ENCODE results near the gene MEI1.
A peak's percentile ranks its signal among the peaks of the same experiment; 100 is the strongest.
"Not testable (repeated sequence)": the region's sequence is repeated elsewhere in the genome, so short reads cannot be mapped to it uniquely, and the experiment has no call there.

Gene MEI1

GRCh38 chr22:41822317-41823057, 123.2 kb downstream of the MEI1 start:
- ATAC-seq = peak; percentile 99

- no peak for ATAC-seq
These were observed 124.5 kb downstream of the MEI1 start for GRCh38 chr22:41823797-41824196.

DNA sequence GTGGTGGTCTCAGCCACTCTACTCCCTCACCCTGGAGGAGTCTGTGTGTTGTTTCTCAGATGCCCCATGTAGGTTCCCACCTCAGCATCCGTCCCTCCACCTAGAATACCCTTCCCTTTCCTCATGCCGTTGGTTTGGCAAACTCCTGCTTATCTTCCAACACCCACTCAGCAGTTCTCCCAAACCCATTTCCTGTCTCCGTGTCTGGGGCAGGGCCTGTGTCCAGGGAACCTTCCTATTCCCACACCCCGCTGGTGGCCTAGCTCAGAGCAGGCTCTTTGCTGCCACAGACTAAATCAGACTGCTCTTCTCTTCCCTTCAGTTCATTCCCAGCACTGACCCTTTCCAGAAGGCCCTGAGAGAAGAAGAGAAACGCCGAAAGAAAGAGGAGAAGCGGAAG, 126.1 kb downstream of the MEI1 start:
- no peak for ATAC-seq

DNA sequence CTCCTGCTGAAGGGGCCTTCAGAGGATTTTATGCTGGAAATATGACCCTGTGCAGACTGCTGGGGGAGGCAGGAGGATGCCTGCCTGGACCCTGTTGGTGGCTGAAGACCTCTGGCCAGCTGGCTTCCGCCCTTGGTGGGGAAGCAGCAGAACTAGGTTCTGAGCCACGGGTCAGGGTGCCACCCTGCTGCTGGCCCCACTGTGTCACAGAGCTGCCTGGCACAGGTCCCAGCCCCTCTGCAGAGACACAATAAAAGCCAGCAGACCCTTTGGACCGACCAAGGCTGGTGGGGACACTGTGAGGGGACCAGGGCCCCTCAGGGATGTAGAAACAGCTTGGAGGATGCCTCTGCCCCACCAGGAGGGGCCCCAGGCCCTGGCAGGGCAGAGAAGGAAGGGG, 126.7 kb downstream of the MEI1 start:
- no peak for ATAC-seq

DNA sequence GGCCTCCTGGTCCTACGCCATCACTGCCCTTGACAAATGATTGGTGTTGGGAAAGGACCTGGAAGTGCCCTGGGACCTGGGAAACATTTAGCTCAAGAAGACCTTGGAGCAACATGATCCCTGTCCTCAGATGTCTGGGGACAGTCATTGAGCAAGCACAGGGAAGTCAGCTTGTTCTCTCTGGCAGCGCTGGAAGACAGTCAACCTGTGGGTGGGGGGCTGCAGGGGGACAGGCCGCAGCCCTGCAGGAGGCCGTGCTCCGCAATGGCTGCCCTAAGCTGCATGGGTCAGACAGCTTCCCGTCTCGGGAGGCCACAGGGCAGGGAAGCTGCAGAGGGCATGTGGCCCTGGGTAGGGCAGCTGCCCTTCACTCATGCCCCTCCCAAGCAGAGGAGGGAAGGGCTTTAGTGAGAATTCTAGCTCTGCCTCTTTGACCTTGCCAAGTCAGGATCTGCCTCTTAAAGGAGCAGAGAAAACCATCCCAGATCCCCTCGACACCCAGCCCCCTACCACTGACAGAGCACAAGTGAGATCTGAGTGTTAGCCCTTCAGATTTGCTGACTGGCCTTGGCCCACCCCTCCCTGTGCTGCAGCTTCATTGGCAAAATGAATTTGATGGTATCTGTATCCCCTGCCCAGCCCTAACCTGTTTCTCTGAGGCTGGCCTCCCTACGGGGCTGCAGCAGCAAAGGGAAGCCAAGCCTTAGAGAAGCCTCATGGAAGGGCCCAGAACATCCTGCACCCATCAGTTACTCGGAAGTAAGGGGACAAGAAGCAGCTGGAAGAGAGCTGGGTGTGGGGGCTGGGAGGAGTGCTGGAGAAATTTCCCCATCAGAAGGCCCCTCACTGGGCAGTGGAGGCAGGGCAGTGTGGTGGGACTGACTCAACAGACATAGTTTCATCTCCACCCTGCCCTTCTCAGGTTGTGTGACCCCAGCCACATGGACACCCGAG, 127.4 kb downstream of the MEI1 start:
- no peak for ATAC-seq

GRCh38 chr22:41827671-41828070, 128.4 kb downstream of the MEI1 start:
- ATAC-seq = no peak

DNA sequence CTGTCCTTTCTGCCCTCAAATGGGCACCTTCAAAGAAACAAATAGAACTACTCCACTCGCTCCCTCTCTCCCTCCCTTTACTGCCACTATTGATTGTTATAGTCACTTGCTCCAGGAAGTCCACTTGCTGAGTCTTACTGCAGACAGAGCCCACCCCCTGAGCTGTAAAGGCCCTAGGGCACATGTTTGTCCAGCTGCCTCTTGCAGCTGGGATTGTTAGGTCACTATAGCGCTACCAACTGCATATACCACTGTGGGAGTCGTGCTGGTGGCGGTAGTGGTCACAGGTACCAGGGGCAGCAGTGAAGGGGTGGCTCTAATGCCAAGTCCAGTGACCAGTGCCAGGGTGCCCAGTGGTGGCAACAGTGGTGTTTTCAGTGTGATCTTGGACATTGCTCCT, 129.2 kb downstream of the MEI1 start:
- no peak for ATAC-seq

- ATAC-seq = no peak
These were observed 130.9 kb downstream of the MEI1 start for GRCh38 chr22:41830174-41830573.

- ATAC-seq = no peak
These were observed 132.1 kb downstream of the MEI1 start for GRCh38 chr22:41831383-41831782.

DNA sequence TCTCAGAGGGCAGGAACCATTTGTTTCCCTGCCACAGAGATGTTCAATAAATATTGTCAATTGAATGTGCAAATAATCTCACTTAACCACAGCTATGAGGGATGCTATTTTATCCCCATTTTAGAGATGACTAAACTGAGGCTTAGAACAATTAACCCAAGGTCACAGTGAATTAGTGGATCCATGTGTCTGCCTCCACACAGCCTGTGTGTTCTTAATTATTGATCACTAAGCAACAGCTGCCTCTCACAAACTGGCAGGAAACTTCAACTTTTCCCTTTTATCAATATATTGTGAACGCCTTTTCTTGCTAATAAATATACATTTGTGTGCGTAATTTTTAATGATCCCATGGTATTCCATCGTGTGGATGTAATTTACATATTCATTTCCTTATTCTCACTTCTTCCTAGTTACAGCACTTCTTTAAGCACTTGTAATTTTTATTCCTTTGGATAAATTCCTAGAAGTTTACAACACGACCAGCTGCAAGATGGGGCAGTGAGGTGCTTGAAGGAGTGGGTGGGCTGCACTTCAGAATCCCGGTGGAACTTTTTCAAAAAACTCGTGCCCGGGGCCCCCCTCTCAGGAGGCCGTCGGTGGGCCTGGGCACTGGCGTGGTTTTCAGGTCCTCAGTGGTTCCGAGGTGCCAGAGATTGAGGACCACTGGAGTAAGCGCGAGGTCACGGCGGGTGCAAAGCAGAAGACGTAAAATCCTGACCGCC, 132.7 kb downstream of the MEI1 start:
- ATAC-seq = no peak

DNA sequence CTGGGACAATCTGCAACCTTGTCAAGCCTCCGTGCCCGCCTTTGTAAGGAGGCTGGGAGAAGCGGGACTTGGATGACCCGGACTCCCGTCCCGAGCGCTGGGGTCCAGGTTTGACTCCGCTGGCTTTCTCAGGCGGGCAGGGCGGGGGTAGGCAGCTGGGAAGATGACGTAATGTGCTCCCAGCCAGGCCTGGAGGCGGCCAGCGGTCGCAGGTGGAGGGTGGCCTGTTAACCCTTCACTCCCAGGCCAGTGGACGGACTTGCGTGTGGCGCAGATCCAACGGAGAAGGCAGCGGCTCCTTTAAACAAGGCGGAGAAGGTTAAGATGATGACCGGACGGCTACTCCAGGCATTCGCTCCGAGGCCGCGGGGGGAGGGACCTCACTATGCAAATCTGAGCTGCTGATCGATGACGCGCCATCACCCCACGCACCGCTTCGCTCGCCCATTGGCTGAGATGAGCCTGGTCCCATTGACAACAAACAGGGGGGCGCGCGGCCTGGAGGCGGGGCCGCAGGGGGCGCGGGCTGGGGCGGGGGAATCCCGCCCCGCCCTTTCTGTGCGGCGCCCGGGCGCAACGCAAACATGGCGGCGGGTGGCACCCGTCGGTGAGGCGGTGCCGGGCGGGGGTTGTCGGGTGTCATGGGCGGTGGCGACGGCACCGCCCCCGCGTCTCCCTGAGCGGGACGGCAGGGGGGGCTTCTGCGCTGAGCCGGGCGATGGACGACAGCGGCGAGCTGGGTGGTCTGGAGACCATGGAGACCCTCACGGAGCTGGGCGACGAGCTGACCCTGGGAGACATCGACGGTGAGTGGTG, 133.5 kb downstream of the MEI1 start, which contains the start of gene SREBF2:
SREBF2 (plus strand) TSS at position 553 of the 816 bp plus-strand sequence; CDS start at position 719, 166 bp downstream.
- ATAC-seq = peak; percentile 94 to 95

DNA sequence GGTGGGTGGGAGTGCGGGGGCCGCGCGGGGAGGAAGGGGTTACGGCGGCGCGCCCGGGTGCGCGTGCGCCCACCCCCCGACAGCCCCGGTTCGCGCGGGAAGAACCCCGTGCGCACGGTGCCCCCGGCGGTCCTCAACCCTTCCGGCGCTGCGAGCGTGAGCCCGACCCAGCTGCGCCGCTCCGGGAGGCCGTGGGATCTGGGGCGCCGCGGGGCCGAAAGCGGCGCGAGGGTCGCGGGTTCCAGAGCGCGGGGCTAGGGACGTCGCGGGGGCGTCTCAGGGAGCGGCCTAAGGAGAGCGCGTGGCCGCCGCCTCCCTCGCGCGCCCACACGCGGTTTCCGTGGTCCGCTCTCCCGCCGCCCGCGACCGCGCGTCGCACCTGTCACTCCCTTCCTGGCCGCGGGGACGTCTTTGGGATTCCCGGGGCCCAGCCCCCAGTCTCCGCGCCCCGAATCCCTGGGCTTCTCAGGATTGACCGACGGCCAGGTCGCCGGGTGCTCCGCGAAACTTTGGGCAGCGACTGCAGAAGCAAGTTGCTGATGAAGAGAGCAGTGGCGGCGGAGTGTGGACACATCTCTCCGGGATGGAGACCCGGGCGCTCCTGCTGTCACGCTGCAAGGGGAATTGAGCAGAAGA, 134.2 kb downstream of the MEI1 start:
- ATAC-seq = peak; percentile 9 to 12

- ATAC-seq = no peak
These were observed 135.0 kb downstream of the MEI1 start for GRCh38 chr22:41834005-41834944.

DNA sequence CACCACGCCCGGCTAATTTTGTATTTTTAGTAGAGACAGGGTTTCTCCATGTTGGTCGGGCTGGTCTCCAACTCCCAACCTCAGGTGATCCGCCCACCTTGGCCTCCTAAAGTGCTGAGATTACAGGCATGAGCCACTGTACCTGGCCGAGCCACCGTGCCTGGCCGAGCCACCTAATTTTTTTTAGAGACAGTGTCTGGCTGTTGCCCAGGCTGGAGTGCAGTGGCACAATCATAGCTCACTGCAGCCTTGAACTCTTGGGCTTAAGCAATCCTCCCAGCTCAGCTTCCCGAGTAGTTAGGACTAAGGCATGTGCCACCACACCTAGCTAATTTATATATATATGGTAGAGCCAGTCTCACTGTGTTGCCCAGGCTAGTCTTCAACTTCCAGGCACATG, 136.2 kb downstream of the MEI1 start:
- not testable (repeated sequence) for ATAC-seq

DNA sequence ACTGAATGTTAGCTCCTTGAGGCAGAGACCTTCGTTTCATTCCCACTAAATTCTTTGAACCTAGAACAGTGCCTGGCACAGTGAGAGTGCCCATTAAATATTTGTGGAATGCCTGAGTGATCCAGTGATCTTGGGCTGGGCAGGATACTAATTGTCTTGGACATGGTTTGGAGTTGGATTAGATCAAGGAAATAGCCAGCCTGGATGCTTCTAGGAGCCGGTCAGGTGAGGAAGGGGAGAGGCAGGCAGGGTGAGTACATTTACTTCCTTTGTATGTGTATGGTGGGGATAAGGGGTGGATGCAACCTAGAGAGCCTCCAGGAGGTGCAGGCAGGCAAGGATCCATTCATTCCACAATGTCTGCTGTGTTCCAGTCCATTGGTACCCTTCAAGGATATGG, 137.2 kb downstream of the MEI1 start:
- ATAC-seq = no peak

GRCh38 chr22:41838842-41839618, 139.7 kb downstream of the MEI1 start:
- no peak for ATAC-seq

DNA sequence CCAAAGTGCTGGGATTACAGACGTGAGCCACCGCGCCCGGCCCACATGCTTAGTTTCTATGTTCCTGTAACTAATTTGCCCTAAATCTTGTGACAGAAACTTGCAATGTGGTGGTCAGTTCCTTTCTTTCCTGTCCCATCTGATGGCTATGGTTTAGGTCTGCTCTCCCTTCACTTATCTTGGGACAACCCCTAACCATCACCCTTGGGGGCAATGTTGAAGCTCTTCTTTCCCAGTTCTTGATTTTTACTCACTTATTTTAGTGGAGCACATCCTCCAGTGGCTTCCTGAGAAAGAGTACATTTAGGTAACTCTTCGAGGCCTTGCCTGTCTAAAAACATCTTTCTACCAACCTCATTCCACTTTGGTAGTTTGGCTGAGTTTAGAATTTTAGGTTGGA, 140.9 kb downstream of the MEI1 start:
- ATAC-seq = no peak

- ATAC-seq = no peak
These were observed 141.9 kb downstream of the MEI1 start for GRCh38 chr22:41841085-41841712.
